Adrenal gland (tissue), 12 donors: Measurements from ENCODE around the gene SMIM38. TPM values are rescaled to one million over a fixed set of nuclear protein-coding genes. Genes with fewer than 3 reads are reported as not detected.

Experiments used
- DNase-seq, 7 donors: peaks; one replicate each; pipeline ENCODE4 v3.0.0-alpha.2; 2019 to 2020
- H3K27ac ChIP-seq, 5 donors: fragments of 200-600 bp; sonication (generic) in 4 of 5; 1 replicate in 3 of 5; 2 replicates in 2 of 5; pipeline versions ENCODE4 v1.5.1 to v1.8.0; 2016 to 2020; ENCODE audit warnings: mild to moderate bottlenecking in 1 of 5
- H3K27me3 ChIP-seq: fragments of 200-600 bp; 2 replicates; pipeline ENCODE4 v1.8.0; 2021
- H3K36me3 ChIP-seq, 2 donors: fragments of 200-600 bp; replicated peaks in 1 of 2; 1 replicate in 1 of 2; 2 replicates in 1 of 2; pipeline versions ENCODE4 v1.5.1 to v1.8.0; 2018 to 2022
- H3K4me1 ChIP-seq, 2 donors: fragments of 200-600 bp; replicated peaks in 1 of 2; 1 replicate in 1 of 2; 2 replicates in 1 of 2; pipeline versions ENCODE4 v1.5.1 to v1.8.0; 2018 to 2021
- H3K4me3 ChIP-seq, 4 donors: fragments of 200-600 bp; sonication (generic) in 3 of 4; one replicate each; pipeline ENCODE4 v1.5.1; 2016 to 2018
- H3K9me3 ChIP-seq, 3 donors: fragments of 200-600 bp; sonication (generic) in 1 of 3; replicated peaks in 1 of 3; 1 replicate in 2 of 3; 2 replicates in 1 of 3; pipeline versions ENCODE4 v1.5.1 to v1.8.0; 2016 to 2021
- POLR2A ChIP-seq, 2 donors: fragments of 450-650 bp; IDR thresholded peaks; one replicate each; pipeline ENCODE4 v1.6.1; 2017; ENCODE audit warnings: antibody characterized with exemption in 2 of 2, mild to moderate bottlenecking in 2 of 2, moderate library complexity in 1 of 2
- WGBS, 4 donors: extraction: QIAGEN DNeasy Blood & Tissue Kit in 2 of 4; methylation state at CpG; one replicate each; pipeline versions ENCODE4 v1.1.5 to v1.1.7; 2013 to 2017; 5-methylcytosine and 5-hydroxymethylcytosine counted together
- intact Hi-C, 2 donors: fragments of 100-400 bp; cut with DNase I; formaldehyde crosslinking; loops; one replicate each; pipeline versions ENCODE4 v1.14.1 to v1.15.0; 2022 to 2023
- polyA plus RNA-seq, 3 donors: library from polyadenylated mRNA; stranded (reverse); fragments of 200-250 nt in 2 of 3; fragments of 350-450 nt in 1 of 3; fragmentation: Illumina TruSeq in 1 of 3; extraction: RNeasy Lipid Tissue Mini Kit (QIAGEN cat#74804) in 1 of 3; gene quantifications; one replicate each; pipeline ENCODE4 v1.2.3, GENCODE V29; 2013 to 2014
- total RNA-seq, 9 donors: library from RNA; depleted of rRNA in 4 of 9; stranded (reverse); fragments of >200 nt in 4 of 9; fragments of 120-200 nt in 1 of 9; fragmentation: NEBNext Ultra II Directional in 1 of 9; extraction: Animal tissue kit (Norgen Biotek cat#: 25700) in 1 of 9; gene quantifications; one replicate each; pipeline versions ENCODE4 v1.1.0 to v1.2.4, GENCODE V29; 2013 to 2023
- TF ChIP-seq, protein P1 (sequence below), 6 experiments: fragments of 450-650 bp in 4 of 6; fragments of 200-600 bp in 2 of 6; sonication (generic) in 1 of 6; IDR thresholded peaks; 1 replicate in 5 of 6; 2 replicates in 1 of 6; pipeline versions ENCODE4 v1.5.1 to v1.8.0; 2016 to 2021; ENCODE audit warnings: antibody characterized with exemption in 6 of 6, mild to moderate bottlenecking in 2 of 6, moderate library complexity in 1 of 6
- donor health status: healthy with polysubstance abuse.
- donor health status: Bipolar disorder and iron deficiency.
- donor health status: DM: yes; HTN: yes; CAD: no.
- donor health status: DM: no; HTN: no; CAD: no.
- donor health status: DM: no; HTN: no; CAD: no.
- donor health status: DM: yes; HTN: yes; CAD: no.

SMIM38 gene
- total and polyA plus RNA-seq, 12 donors, result 0.11 to 0.33 (median 0.16) TPM; not detected in 4

DNA sequence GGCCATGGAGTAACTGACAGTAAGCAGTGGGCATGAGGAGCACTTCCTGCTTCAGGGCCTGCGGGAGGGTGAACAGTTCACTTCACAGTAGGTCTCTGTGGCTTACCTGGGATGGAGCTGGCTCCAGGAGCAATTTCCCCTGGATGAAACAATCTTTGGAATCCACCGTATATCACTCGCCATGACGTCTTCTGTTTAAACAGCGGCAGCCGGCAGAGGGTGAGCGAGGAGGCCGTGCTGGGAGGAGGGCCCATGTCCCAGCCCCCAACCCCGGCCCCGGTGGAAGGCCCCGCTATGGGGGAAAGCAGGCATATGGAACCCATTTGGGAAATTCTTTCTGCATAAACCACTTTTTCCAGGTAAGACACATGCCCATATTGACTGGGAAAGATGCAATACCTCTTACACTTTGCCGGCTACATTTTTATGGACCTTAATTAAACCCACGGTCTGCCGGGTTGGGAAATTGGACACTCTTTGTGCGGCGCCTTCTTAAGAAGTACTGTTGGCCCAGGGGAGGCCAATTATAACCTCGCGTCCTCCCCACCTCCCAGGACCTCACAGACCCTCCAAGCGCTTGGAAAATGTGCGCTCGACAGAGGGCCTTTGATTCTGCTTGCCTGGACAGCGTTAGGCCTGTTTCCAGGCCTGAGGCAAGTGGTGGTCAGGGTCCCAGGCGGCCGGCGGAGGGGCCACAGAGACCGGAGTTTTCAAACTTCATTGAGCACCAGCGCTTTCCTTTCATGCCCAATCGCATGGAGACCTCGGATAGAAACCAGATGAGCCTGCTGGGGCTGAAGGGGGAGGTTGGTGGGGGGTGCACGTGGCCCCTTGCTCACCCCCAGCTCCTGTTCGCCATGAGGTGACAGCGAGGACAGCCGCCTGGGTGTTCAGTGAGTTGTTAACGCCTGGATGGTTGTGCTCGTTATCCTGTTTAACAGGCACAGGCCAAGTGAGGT is 40.4 kb downstream of the SMIM38 start:
- intact Hi-C loops, result no loop called here
- Histone ChIP-seq H3K36me3 (no peaks in the 10 kb centered on the region), H3K27ac (no peak overlapping the region), H3K4me1 (no peaks in the 10 kb centered on the region), H3K9me3 (no peaks in the 10 kb centered on the region), H3K4me3 (no peak overlapping the region), H3K27me3 (peaks cover 4% of the 10 kb centered on the region)
- 79 to 84% (median 83%) methylated on average over 24 to 35 of the region's 35 CpGs for WGBS, 4 donors
- no peak for TF ChIP-seq POLR2A (IDR thresholded peaks at IDR 0.05)
- TF ChIP-seq, protein P1, sequence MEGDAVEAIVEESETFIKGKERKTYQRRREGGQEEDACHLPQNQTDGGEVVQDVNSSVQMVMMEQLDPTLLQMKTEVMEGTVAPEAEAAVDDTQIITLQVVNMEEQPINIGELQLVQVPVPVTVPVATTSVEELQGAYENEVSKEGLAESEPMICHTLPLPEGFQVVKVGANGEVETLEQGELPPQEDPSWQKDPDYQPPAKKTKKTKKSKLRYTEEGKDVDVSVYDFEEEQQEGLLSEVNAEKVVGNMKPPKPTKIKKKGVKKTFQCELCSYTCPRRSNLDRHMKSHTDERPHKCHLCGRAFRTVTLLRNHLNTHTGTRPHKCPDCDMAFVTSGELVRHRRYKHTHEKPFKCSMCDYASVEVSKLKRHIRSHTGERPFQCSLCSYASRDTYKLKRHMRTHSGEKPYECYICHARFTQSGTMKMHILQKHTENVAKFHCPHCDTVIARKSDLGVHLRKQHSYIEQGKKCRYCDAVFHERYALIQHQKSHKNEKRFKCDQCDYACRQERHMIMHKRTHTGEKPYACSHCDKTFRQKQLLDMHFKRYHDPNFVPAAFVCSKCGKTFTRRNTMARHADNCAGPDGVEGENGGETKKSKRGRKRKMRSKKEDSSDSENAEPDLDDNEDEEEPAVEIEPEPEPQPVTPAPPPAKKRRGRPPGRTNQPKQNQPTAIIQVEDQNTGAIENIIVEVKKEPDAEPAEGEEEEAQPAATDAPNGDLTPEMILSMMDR (IDR thresholded peaks at IDR 0.05), result no peak
- DNase-seq, result no peak

DNA sequence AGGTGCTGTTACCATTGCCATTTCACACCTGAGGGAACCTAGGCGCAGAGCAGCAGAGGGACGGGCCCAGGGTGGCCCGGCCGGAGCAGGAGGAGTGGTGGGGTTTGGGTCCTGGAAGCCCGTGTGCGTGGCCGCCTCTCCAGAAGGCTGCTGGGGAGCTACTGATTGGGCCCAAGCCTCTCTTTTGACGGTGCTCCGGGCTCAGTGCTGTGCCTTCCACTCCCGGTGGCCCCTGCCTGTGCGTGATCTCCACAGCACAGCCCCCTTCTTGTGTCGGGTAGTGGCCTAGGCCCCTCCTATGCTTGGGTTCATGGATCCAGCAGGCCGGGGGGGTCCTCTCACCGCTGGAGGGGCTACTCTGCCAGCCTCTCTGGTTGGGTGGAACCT is 41.0 kb downstream of the SMIM38 start:
- no peak for DNase-seq
- Histone ChIP-seq H3K36me3 (no peaks in the 10 kb centered on the region), H3K9me3 (no peaks in the 10 kb centered on the region), H3K27me3 (peaks cover 4% of the 10 kb centered on the region), H3K4me1 (no peaks in the 10 kb centered on the region), H3K27ac (no peak overlapping the region), H3K4me3 (no peak overlapping the region)
- no peak for TF ChIP-seq POLR2A (IDR thresholded peaks at IDR 0.05)
- TF ChIP-seq, protein P1 (IDR thresholded peaks at IDR 0.05), result no peak
- 89 to 100% (median 92%) methylated on average over 2 to 14 of the region's 14 CpGs for WGBS, 4 donors
- intact Hi-C loops, result no loop called here

DNA sequence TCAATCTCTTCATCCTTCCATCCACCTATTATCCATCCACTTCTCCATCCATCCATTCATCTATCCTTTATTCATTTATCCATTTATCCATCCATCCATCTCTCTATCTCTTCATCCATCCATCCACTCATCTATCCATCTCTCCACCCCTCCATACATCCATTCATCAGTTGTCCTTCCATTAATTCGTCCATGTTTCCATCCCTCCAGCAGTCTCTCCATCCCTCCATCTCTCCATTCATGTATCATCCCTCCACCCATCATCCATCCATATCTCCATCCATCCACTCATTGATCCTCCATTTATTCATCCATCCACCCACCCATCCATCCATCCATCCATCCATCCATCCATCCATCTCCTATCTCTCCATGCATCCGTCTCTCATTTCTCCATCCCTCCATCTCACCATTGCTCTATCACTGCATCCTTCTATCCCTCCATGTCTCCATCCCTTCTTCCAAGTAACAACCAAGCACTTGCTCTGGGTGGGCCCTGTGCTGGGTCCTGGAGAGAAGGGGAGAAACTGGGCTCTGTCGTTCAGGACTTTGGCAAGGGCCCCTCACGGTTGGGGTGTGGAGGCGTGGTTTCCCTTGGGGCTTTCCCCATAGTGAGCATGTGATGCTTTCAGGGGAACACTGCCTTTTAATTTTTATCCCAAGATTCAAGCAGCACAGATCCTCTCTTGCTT is 43.3 kb downstream of the SMIM38 start:
- Histone ChIP-seq H3K27ac (no peak overlapping the region), H3K9me3 (no peaks in the 10 kb centered on the region), H3K4me3 (no peak overlapping the region), H3K27me3 (peaks cover 4% of the 10 kb centered on the region), H3K4me1 (no peaks in the 10 kb centered on the region), H3K36me3 (no peaks in the 10 kb centered on the region)
- 70 to 83% (median 78%) methylated on average over 5 of the region's 5 CpGs for WGBS, 4 donors
- intact Hi-C loops, result no loop called here
- TF ChIP-seq, protein P1 (IDR thresholded peaks at IDR 0.05), result no peak
- TF ChIP-seq POLR2A (IDR thresholded peaks at IDR 0.05), result no peak
- no peak for DNase-seq

- TF ChIP-seq, protein P1 (IDR thresholded peaks at IDR 0.05), result no peak
- no peak for TF ChIP-seq POLR2A (IDR thresholded peaks at IDR 0.05)
- DNase-seq, result no peak
- intact Hi-C loops, result no loop called here
- WGBS, 4 donors, result 79 to 89% (median 86%) methylated on average over 10 of the region's 10 CpGs
- Histone ChIP-seq H3K9me3 (no peaks in the 10 kb centered on the region), H3K36me3 (no peaks in the 10 kb centered on the region), H3K4me3 (no peak overlapping the region), H3K27me3 (peaks cover 4% of the 10 kb centered on the region), H3K27ac (no peak overlapping the region), H3K4me1 (no peaks in the 10 kb centered on the region)
Measured at GRCh38 chr11:69199583-69200315, 44.0 kb downstream of the SMIM38 start.
